Measurements from ENCODE around the gene FBRS.
"Not testable (repeated sequence)": the region's sequence is repeated elsewhere in the genome, so short reads cannot be mapped to it uniquely, and the experiment has no call there.

Gene FBRS

DNA sequence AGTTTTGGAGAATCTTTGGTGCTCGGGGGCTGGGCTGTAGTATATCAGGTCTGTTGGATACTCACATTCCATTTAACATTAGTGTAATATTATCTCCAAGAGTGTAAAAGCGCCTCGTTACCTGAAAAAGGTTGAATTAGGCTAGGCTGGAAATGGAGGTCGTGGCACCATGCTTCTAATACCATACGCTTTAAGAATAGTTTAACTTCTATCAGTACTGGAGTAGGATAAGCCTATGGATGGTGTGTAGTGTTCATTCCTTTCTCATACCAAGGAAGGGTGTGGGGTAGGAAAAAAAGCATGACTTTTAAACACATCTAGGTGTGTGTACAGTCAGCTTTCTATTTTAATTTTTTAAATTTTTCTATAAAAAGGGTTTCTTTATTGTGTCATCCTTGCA is 42.7 kb downstream of the FBRS start:
- TF ChIP-seq ZNF384 (IDR thresholded peaks at IDR 0.05) (no peak), FOXK2 (IDR thresholded peaks at IDR 0.05) (no peak)
- ChIA-PET CTCF (no interaction called here), POLR2A (interaction anchor here (1.2 kb wide), 1 partner anchor 36 kb away, joined by 3 read pairs; no protein-coding TSS in a partner anchor)
- no peak for DNase-seq (ENCODE audit: extremely low spot score)

DNA sequence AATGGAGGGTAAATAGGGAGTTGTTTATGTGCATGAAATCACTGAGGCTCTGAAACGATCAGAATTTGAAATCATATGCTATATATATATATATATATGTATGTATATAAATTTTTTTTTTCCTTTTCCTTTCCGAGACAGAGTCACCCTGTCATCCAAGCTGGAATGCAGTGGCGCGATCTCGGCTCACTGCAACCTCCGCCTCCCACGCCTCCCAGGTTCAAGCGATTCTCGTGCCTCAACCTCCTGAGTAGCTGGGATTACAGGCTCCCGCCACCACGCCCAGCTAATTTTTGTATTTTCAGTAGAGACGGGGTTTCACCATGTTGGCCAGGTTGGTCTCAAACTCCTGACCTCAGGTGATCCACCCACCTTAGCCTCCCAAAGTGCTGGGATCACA is 44.8 kb downstream of the FBRS start:
- DNase-seq (ENCODE audit: extremely low spot score); CTCF ChIA-PET; POLR2A ChIA-PET: not testable (repeated sequence)

DNA sequence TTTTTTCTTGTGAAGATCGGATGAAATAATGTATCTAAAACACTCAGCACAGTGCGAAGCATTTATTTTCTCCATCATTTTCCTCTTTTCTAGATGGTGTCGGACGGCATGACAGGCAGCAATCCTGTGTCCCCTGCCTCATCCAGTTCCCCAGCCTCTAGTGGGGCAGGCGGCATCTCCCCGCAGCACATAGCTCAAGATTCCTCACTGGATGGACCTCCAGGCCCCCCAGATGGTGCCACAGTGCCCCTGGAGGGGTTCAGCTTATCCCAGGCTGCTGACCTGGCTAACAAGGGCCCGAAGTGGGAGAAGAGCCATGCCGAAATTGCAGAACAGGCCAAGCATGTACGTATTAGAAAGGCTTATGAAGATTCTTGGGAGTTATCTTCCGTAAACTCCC is 45.7 kb downstream of the FBRS start:
- no peak for DNase-seq (ENCODE audit: extremely low spot score)
- CTCF ChIA-PET, result no interaction called here
- TF ChIP-seq SP1 (IDR thresholded peaks at IDR 0.05) (no peak), LEF1 (IDR thresholded peaks at IDR 0.05; ENCODE audit: borderline replicate concordance) (no peak), ELF4 (IDR thresholded peaks at IDR 0.05) (no peak), CTBP1 (IDR thresholded peaks at IDR 0.05; ENCODE audit: borderline replicate concordance) (no peak), FOXM1 (IDR thresholded peaks at IDR 0.05; ENCODE audit: borderline replicate concordance) (no peak), BHLHE40 (IDR thresholded peaks at IDR 0.05; ENCODE audit: borderline replicate concordance) (no peak), ARNT (IDR thresholded peaks at IDR 0.05) (no peak), SUZ12 (IDR thresholded peaks at IDR 0.05) (no peak), FOXK2 (IDR thresholded peaks at IDR 0.05) (no peak), HDGF (IDR thresholded peaks at IDR 0.05; ENCODE audit: borderline replicate concordance) (no peak), NFRKB (IDR thresholded peaks at IDR 0.05) (no peak), ZNF384 (IDR thresholded peaks at IDR 0.05) (no peak), TARDBP (IDR thresholded peaks at IDR 0.05) (no peak)
- TF ChIP-seq, protein P1, sequence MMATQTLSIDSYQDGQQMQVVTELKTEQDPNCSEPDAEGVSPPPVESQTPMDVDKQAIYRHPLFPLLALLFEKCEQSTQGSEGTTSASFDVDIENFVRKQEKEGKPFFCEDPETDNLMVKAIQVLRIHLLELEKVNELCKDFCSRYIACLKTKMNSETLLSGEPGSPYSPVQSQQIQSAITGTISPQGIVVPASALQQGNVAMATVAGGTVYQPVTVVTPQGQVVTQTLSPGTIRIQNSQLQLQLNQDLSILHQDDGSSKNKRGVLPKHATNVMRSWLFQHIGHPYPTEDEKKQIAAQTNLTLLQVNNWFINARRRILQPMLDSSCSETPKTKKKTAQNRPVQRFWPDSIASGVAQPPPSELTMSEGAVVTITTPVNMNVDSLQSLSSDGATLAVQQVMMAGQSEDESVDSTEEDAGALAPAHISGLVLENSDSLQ (IDR thresholded peaks at IDR 0.05), result no peak
- POLR2A ChIA-PET, result interaction anchor here (1.1 kb wide), 1 partner anchor 43 kb away, joined by 3 read pairs; no protein-coding TSS in a partner anchor

DNA sequence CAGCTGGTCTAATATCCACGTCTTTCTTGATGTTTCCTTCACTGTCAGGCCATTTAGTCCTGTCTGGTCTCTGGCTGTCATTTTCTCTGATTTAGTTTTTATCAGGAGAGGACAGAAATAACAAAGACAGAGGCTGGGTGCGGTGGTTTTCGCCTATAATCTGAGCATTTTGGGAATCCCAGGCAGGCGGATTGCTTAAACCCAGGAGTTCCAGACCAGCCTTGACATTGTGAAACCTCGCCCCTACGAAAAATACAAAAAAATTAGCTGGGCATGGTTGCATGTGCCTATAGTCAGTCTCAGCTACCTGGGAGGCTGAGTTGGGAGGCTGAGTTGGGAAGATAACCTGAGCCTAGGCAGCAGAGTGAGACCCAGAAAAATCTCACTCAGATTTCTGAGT is 47.8 kb downstream of the FBRS start:
- POLR2A ChIA-PET, result interaction anchor here (0.9 to 1.4 kb wide), 3 partner anchors 9 to 99 kb away, joined by 3 read pairs; no protein-coding TSS in a partner anchor
- DNase-seq (ENCODE audit: extremely low spot score), result no peak
- CTCF ChIA-PET, result no interaction called here
- TF ChIP-seq ARNT (IDR thresholded peaks at IDR 0.05), result no peak
- TF ChIP-seq, protein P1 (IDR thresholded peaks at IDR 0.05), result no peak
- TF ChIP-seq HDGF (IDR thresholded peaks at IDR 0.05; ENCODE audit: borderline replicate concordance), result no peak
- TF ChIP-seq NFRKB (IDR thresholded peaks at IDR 0.05), result no peak
- TF ChIP-seq SP1 (IDR thresholded peaks at IDR 0.05), result no peak
- TF ChIP-seq SUZ12 (IDR thresholded peaks at IDR 0.05), result no peak
- no peak for TF ChIP-seq LEF1 (IDR thresholded peaks at IDR 0.05; ENCODE audit: borderline replicate concordance)
- TF ChIP-seq FOXA1 (IDR thresholded peaks at IDR 0.05), result no peak
- TF ChIP-seq BHLHE40 (IDR thresholded peaks at IDR 0.05; ENCODE audit: borderline replicate concordance), result no peak
- TF ChIP-seq TARDBP (IDR thresholded peaks at IDR 0.05), result no peak
- no peak for TF ChIP-seq ELF4 (IDR thresholded peaks at IDR 0.05)

DNA sequence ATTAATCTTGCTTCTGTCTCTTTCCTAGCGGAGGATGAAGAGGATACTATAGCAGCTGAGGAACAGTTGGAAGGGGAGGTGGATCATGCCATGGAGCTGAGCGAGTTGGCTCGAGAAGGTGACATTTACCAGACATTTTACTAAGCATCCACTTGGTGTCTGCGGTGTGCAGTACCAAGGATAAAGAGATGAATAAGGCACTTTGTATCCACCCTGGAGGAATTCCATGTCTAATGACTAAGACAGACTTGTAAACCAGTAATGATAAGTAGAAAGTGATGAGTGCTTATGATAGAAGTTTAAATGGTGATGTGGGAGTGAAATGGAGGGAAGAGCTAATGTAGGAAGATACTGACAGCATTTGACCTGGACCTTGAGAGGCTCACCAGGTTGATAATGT is 52.7 kb downstream of the FBRS start:
- ChIA-PET POLR2A (interaction anchor here (0.9 to 2.8 kb wide), 5 partner anchors 13 to 37 kb away, joined by 3 to 16 read pairs (median 10); partner anchors contain the start of genes PHKG2 and SRCAP), CTCF (interaction anchor here (0.6 kb wide), 1 partner anchor 20 kb away, joined by 3 read pairs; no protein-coding TSS in a partner anchor)
- TF ChIP-seq FOXA1 (IDR thresholded peaks at IDR 0.05), result no peak

DNA sequence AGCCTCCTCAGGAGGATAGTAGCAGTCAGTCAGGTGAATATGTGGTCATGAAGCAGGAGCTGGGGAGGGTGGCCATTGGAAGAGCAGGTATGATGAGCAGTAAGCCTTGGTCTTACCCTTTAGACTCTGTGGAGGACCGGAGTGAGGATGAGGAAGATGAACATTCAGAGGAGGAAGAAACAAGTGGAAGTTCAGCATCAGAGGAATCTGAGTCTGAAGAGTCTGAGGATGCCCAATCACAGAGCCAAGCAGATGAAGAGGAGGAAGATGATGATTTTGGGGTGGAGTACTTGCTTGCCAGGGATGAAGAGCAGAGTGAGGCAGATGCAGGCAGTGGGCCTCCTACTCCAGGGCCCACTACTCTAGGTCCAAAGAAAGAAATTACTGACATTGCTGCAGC is 53.5 kb downstream of the FBRS start:
- no peak for DNase-seq (ENCODE audit: extremely low spot score)
- TF ChIP-seq ARNT (IDR thresholded peaks at IDR 0.05), result no peak
- no peak for TF ChIP-seq ZNF384 (IDR thresholded peaks at IDR 0.05)
- TF ChIP-seq HDGF (IDR thresholded peaks at IDR 0.05; ENCODE audit: borderline replicate concordance), result no peak
- CTCF ChIA-PET, result no interaction called here
- POLR2A ChIA-PET, result interaction anchor here (0.8 to 2.8 kb wide), 6 partner anchors 12 to 103 kb away, joined by 3 to 16 read pairs (median 8); partner anchors contain the start of genes PHKG2 and SRCAP

More for the DNA sequence above, 52.7 kb downstream of the FBRS start:
- DNase-seq (ENCODE audit: extremely low spot score), result no peak

DNA sequence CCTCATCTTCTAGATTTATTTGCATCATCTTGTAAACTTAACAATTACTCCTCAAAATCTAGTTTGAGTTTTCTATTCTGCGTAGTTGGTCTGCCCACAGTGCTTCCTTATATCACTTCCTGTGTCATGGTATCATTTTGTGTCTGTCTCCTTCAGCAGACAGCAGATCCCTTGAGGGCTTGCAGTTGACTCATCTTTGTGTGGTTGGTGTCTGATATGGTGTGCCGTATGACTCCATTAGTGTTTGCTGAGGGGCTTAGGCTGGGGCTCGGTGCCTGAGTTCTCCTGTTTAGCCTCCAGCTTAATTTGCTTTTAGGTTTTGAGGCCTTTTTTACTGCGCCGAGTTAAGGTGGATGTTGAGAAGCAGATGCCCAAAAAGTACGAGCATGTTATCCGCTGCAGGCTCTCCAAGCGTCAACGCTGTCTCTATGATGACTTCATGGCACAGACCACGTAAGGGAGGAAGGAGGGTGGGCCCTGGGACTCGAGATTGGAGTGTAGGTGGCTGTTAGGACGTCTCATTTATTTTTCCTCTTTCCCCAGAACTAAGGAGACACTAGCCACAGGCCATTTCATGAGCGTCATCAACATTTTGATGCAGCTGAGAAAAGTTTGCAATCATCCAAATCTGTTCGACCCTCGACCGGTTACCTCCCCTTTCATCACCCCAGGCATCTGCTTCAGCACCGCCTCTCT is 57.7 kb downstream of the FBRS start:
- DNase-seq (ENCODE audit: extremely low spot score), result no peak
- CTCF ChIA-PET, result no interaction called here
- POLR2A ChIA-PET, result interaction anchor here (1.3 to 1.4 kb wide), 2 partner anchors 9 to 17 kb away, joined by 3 to 4 read pairs; partner anchors contain the start of gene SRCAP
- TF ChIP-seq FOXK2 (IDR thresholded peaks at IDR 0.05) (no peak), NFRKB (IDR thresholded peaks at IDR 0.05) (no peak), TARDBP (IDR thresholded peaks at IDR 0.05) (no peak)

DNA sequence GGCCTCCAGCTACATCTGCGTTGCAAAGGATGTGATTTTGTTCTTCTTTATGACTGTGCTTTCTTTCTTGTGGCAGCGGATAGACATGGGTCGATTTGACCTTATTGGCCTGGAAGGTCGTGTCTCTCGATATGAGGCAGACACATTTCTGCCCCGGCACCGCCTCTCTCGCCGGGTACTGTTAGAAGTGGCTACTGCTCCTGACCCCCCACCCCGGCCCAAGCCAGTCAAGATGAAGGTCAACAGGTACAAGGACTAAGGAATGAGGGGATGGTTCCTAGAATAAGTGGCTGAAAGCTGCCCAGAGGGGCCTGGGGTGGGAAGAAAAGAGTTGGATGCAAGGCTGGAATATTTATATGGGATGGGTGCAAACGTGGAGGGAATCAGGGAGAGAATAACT is 61.9 kb downstream of the FBRS start:
- DNase-seq (ENCODE audit: extremely low spot score), result no peak
- TF ChIP-seq L3MBTL2 (conservative IDR thresholded peaks at IDR 0.05), result no peak
- TF ChIP-seq NFRKB (IDR thresholded peaks at IDR 0.05), result no peak
- no peak for TF ChIP-seq FOXA1 (IDR thresholded peaks at IDR 0.05)
- TF ChIP-seq FOXK2 (IDR thresholded peaks at IDR 0.05), result no peak
- TF ChIP-seq SP1 (IDR thresholded peaks at IDR 0.05), result no peak
- no peak for TF ChIP-seq BHLHE40 (IDR thresholded peaks at IDR 0.05; ENCODE audit: borderline replicate concordance)
- no peak for TF ChIP-seq ZNF384 (IDR thresholded peaks at IDR 0.05)
- TF ChIP-seq SUZ12 (IDR thresholded peaks at IDR 0.05), result no peak
- no peak for TF ChIP-seq TARDBP (IDR thresholded peaks at IDR 0.05)
- TF ChIP-seq, protein P1 (IDR thresholded peaks at IDR 0.05), result no peak
- no peak for TF ChIP-seq ELF4 (IDR thresholded peaks at IDR 0.05)
- no peak for TF ChIP-seq LEF1 (IDR thresholded peaks at IDR 0.05; ENCODE audit: borderline replicate concordance)
- TF ChIP-seq CTBP1 (IDR thresholded peaks at IDR 0.05; ENCODE audit: borderline replicate concordance), result no peak
- no peak for TF ChIP-seq FOXM1 (IDR thresholded peaks at IDR 0.05; ENCODE audit: borderline replicate concordance)
- CTCF ChIA-PET, result interaction anchor here (1.1 kb wide), 1 partner anchor 26 kb away, joined by 3 read pairs; no protein-coding TSS in a partner anchor
- POLR2A ChIA-PET, result interaction anchor here (2.1 kb wide), 1 partner anchor 28 kb away, joined by 9 read pairs; the partner anchor contains the start of gene PHKG2
